Ovary (tissue), 9 donors: ENCODE data around the gene NIPAL1. TPM values are rescaled to one million over a fixed set of nuclear protein-coding genes. Genes with fewer than 3 reads are reported as not detected.
"Not testable (repeated sequence)": the region's sequence is repeated elsewhere in the genome, so short reads cannot be mapped to it uniquely, and the experiment has no call there.

Experiments used
- DNase-seq, 5 donors: peaks; one replicate each; pipeline ENCODE4 v3.0.0-alpha.2; 2019 to 2020
- H3K27ac ChIP-seq, 2 donors: fragments of 200-600 bp; one replicate each; pipeline versions ENCODE4 v1.5.1 to v1.8.0; 2019 to 2022
- H3K27me3 ChIP-seq: fragments of 200-600 bp; one replicate; pipeline ENCODE4 v1.8.0; 2022
- H3K36me3 ChIP-seq: fragments of 200-600 bp; sonication (generic); one replicate; pipeline ENCODE4 v1.5.1; 2019
- H3K4me1 ChIP-seq: one replicate; pipeline ENCODE4 v1.8.1; 2013; ENCODE audit warnings: mild to moderate bottlenecking, moderate library complexity; ENCODE audit not compliant: insufficient read depth
- H3K4me3 ChIP-seq: fragments of 200-600 bp; sonication (generic); one replicate; pipeline ENCODE4 v1.5.1; 2017
- H3K9me3 ChIP-seq, 2 donors: fragments of 200-600 bp in 1 of 2; sonication (generic) in 1 of 2; one replicate each; pipeline versions ENCODE4 v1.5.1 to v1.8.1; 2013 to 2019; ENCODE audit warnings: mild to moderate bottlenecking in 1 of 2, moderate library complexity in 1 of 2
- EP300 ChIP-seq: sonication (generic); formaldehyde crosslinking; IDR thresholded peaks from one replicate; pipeline ENCODE4 v1.6.1; 2017; ENCODE audit warnings: antibody characterized with exemption
- POLR2A ChIP-seq: fragments of 450-650 bp; IDR thresholded peaks from one replicate; pipeline ENCODE4 v1.6.1; 2017; ENCODE audit warnings: antibody characterized with exemption, mild to moderate bottlenecking, moderate library complexity
- WGBS, 3 donors: extraction: QIAGEN DNeasy Blood & Tissue Kit in 1 of 3; methylation state at CpG; one replicate each; pipeline versions ENCODE4 v1.1.5 to v1.1.7; 2013 to 2017; 5-methylcytosine and 5-hydroxymethylcytosine counted together
- intact Hi-C, 4 donors: fragments of 100-400 bp; cut with DNase I; formaldehyde crosslinking; loops; one replicate each; pipeline versions ENCODE4 v1.11.0 to v1.15.1; 2022 to 2023
- polyA plus RNA-seq, 2 donors: library from polyadenylated mRNA; stranded (reverse); fragments of 200-250 nt in 1 of 2; fragments of 350-450 nt in 1 of 2; fragmentation: Illumina TruSeq in 1 of 2; extraction: RNeasy Lipid Tissue Mini Kit (QIAGEN cat#74804) in 1 of 2; gene quantifications; one replicate each; pipeline ENCODE4 v1.2.3, GENCODE V29; 2013 to 2014
- total RNA-seq, 7 donors: library from RNA; depleted of rRNA in 2 of 7; stranded (reverse); fragments of >200 nt in 2 of 7; fragmentation: NEBNext Ultra II Directional in 3 of 7; extraction: Animal tissue kit (Norgen Biotek cat#: 25700) in 3 of 7; gene quantifications; one replicate each; pipeline versions ENCODE4 v1.1.0 to v1.2.4, GENCODE V29; 2016 to 2023
- TF ChIP-seq, protein P1 (sequence below), 3 donors: fragments of 450-650 bp in 2 of 3; fragments of 200-600 bp in 1 of 3; IDR thresholded peaks; one replicate each; pipeline versions ENCODE4 v1.5.1 to v1.8.0; 2016 to 2022; ENCODE audit warnings: antibody characterized with exemption in 3 of 3, mild to moderate bottlenecking in 1 of 3
- donor health status: DM: no; HTN: no; CAD: no; lungs with moderate emphysema.
- donor health status: DM: no; HTN: no; CAD: no.
- donor health status: Bipolar disorder and iron deficiency.
- donor health status: DM: yes; HTN: yes; CAD: no.
- donor health status: DM: no; HTN: no; CAD: no.
- donor health status: DM: yes; HTN: yes; CAD: no.

The NIPAL1 gene
- total and polyA plus RNA-seq, 9 donors: 0.05 to 1.8 (median 0.48) TPM; not detected in 2

DNA sequence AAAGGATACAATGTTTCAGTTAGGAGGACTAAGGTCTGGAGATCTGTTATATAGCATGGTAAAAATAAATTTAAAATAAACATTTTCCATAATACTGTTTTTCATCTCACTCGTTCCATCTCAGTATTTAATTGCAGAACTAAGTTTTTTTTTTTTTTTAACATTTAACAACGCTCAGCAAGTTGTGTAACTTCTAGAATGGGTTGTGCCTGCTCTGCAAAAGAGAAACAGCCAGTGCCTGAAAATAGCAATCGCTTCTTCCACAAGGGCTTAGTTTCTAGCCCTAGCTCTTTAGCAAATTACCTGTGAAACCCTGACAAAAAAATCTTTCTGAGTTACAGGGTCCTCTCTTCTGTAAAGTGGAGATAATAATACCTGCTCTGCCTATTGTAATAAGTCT is 42.0 kb upstream of the NIPAL1 start:
- TF ChIP-seq EP300: no peak
- no peak for TF ChIP-seq POLR2A
- TF ChIP-seq, protein P1, sequence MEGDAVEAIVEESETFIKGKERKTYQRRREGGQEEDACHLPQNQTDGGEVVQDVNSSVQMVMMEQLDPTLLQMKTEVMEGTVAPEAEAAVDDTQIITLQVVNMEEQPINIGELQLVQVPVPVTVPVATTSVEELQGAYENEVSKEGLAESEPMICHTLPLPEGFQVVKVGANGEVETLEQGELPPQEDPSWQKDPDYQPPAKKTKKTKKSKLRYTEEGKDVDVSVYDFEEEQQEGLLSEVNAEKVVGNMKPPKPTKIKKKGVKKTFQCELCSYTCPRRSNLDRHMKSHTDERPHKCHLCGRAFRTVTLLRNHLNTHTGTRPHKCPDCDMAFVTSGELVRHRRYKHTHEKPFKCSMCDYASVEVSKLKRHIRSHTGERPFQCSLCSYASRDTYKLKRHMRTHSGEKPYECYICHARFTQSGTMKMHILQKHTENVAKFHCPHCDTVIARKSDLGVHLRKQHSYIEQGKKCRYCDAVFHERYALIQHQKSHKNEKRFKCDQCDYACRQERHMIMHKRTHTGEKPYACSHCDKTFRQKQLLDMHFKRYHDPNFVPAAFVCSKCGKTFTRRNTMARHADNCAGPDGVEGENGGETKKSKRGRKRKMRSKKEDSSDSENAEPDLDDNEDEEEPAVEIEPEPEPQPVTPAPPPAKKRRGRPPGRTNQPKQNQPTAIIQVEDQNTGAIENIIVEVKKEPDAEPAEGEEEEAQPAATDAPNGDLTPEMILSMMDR (IDR thresholded peaks at IDR 0.05): no peak
- Histone ChIP-seq H3K4me1 (no peaks in the 10 kb centered on the region), H3K27ac (no peak overlapping the region), H3K4me3 (no peak overlapping the region), H3K9me3 (no peaks in the 10 kb centered on the region), H3K36me3 (no peaks in the 10 kb centered on the region), H3K27me3 (no peaks in the 10 kb centered on the region)
- DNase-seq: no peak
- intact Hi-C loops: no loop called here
- 65 to 74% (median 72%) methylated on average over 3 of the region's 3 CpGs for WGBS, 3 donors

DNA sequence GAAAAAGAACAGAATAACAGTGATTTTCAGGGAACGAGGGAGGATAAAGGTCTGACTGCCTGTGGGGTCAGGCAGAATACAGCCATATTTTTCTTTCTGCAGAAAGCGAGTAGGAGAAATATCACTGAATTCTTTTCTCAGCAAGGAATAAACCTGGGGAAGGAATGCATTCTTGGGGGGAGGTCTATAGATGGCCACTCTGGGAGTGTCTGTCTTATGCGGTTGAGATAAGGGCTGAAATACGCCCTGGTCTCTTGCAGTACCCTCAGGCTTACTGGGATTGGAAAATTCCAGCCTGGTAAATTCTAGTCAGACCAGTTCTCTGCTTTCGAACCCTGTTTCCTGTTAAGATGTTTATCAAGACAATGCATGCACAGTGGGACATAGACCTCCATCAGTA is 26.4 kb upstream of the NIPAL1 start:
- DNase-seq: no peak
- Histone ChIP-seq H3K4me1 (no peaks in the 10 kb centered on the region), H3K4me3 (no peak overlapping the region), H3K36me3 (no peaks in the 10 kb centered on the region), H3K27me3 (no peaks in the 10 kb centered on the region), H3K27ac (no peak overlapping the region), H3K9me3 (no peaks in the 10 kb centered on the region)
- TF ChIP-seq, protein P1 (IDR thresholded peaks at IDR 0.05): no peak
- TF ChIP-seq POLR2A (no peak), EP300 (no peak)
- WGBS, 3 donors: 84 to 89% (median 85%) methylated on average over 5 of the region's 5 CpGs
- intact Hi-C loops: no loop called here

DNA sequence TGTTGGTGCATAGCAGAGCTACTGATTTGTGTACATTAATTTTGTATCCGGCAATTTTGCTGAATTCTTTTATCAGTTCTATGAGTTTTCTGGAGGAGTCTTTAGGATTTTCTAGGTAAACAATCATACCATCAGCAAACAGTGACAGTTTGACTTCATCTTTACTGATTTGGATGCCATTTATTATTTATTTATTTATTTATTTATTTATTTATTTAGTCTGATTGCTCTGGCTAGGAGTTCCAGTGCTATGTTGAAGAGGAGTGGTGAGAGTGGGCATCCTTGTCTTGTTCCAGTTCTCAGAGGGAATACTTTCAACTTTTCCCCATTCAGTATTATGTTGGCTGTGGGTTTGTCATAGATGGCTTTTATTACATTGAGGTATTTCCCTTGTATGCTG is 24.1 kb upstream of the NIPAL1 start:
- DNase-seq, intact Hi-C loops, H3K4me3 ChIP-seq, H3K27ac ChIP-seq, H3K36me3 ChIP-seq, H3K9me3 ChIP-seq, H3K27me3 ChIP-seq, H3K4me1 ChIP-seq: not testable (repeated sequence)
- WGBS, 3 donors: 93 to 97% (median 96%) methylated on average over 1 of the region's 1 CpG

DNA sequence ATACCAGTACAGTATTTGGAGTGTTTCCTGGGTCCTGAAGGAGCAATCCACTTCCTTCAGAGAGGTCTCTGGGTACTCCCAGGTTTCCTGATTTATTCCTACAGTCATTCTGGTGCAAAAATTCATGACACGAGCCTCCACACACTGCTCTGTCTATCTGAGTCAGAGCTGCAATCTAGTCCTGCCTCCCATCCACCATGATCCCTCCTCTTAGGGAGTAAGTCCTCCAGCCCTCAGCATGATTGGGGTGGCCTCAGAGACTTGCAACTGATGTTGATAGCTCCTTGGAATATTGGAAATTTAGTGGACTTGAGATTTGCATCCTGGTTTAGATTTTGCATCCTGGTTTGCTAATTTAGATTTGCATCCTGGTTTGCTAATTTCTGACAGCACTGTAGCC is 20.6 kb upstream of the NIPAL1 start:
- WGBS, 3 donors: 59 to 65% (median 61%) methylated on average over 1 of the region's 1 CpG
- Histone ChIP-seq H3K4me3 (no peak overlapping the region), H3K36me3 (no peaks in the 10 kb centered on the region), H3K9me3 (no peaks in the 10 kb centered on the region), H3K27ac (no peak overlapping the region), H3K4me1 (no peaks in the 10 kb centered on the region), H3K27me3 (no peaks in the 10 kb centered on the region)
- no peak for DNase-seq
- intact Hi-C loops: no loop called here
- TF ChIP-seq POLR2A (no peak), EP300 (no peak)
- TF ChIP-seq, protein P1 (IDR thresholded peaks at IDR 0.05): no peak

DNA sequence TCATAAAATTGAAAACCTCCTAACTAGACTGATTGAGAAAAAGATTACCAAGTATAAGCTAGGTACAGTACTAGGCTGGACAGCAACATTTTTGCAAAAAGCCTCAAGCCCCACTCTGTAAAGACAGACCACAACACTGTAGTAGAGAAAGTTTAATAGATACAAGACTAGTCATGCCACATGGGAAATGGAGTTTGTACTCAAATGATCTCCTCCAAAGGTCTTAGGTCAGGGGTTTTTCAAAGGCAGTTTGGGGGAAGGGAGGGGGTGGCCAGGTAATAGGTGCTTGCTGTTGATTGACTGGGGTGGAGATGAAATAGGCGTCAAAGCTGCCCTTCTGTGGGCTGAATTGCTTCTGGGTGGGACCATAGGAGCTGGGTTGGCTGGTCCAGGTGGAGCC is 14.3 kb upstream of the NIPAL1 start:
- no peak overlapping the region for H3K4me3 ChIP-seq
- intact Hi-C loops: no loop called here

GRCh38 chr4:48003568-48003967 is 13.0 kb upstream of the NIPAL1 start:
- H3K9me3 ChIP-seq, H3K27me3 ChIP-seq, H3K27ac ChIP-seq, DNase-seq, intact Hi-C loops, H3K4me3 ChIP-seq, H3K36me3 ChIP-seq, H3K4me1 ChIP-seq: not testable (repeated sequence)
- WGBS, 3 donors: 58 to 64% (median 59%) methylated on average over 2 of the region's 2 CpGs

More for the DNA sequence above, 14.3 kb upstream of the NIPAL1 start:
- no peaks in the 10 kb centered on the region for H3K9me3 ChIP-seq
- no peak overlapping the region for H3K27ac ChIP-seq
- no peaks in the 10 kb centered on the region for H3K4me1 ChIP-seq
- WGBS, 3 donors: 83 to 95% (median 88%) methylated on average over 1 of the region's 1 CpG
- TF ChIP-seq POLR2A: no peak
- TF ChIP-seq EP300: no peak
- TF ChIP-seq, protein P1 (IDR thresholded peaks at IDR 0.05): no peak
- no peak for DNase-seq
- H3K27me3 ChIP-seq: no peaks in the 10 kb centered on the region
- no peaks in the 10 kb centered on the region for H3K36me3 ChIP-seq
